ENCODE data around the gene TGFBR3. TPM values are rescaled to one million over a fixed set of nuclear protein-coding genes. Genes with fewer than 3 reads are reported as not detected.

The TGFBR3 gene
- polyA plus RNA-seq, 1 donor (not counting 4 experiments of a cell fraction or from before 2014, with no cell fraction given): 1.2 TPM

- no peak overlapping the region for H2AFZ ChIP-seq (ENCODE audit: control insufficient read depth, low read length)
- H3K4me1 ChIP-seq (ENCODE audit: control insufficient read depth, extremely low read depth, insufficient read depth, low read length): peaks cover 5% of the 10 kb centered on the region
- no peaks in the 10 kb centered on the region for H3K27me3 ChIP-seq (ENCODE audit: control insufficient read depth, extremely low read depth, insufficient read depth, low read length)
- H4K20me1 ChIP-seq (ENCODE audit: control insufficient read depth, extremely low read depth, insufficient read depth, low read length): no peaks in the 10 kb centered on the region
- H3K79me2 ChIP-seq (ENCODE audit: control insufficient read depth, insufficient read depth, low read length): no peaks in the 10 kb centered on the region
- H3K36me3 ChIP-seq (ENCODE audit: control insufficient read depth in 2 of 2, extremely low read depth in 1 of 2, insufficient read depth in 2 of 2, low read length in 2 of 2): no peaks in the 10 kb centered on the region
- no peaks in the 10 kb centered on the region for H3K9me1 ChIP-seq (ENCODE audit: control insufficient read depth, extremely low read depth, insufficient read depth, low read length)
- TF ChIP-seq EZH2 (IDR thresholded peaks at IDR 0.05; ENCODE audit: low read length) (no peak), CTCF (optimal IDR thresholded peaks at IDR 0.05 in 1 of 3, IDR thresholded peaks at IDR 0.05 in 1 of 3, conservative IDR thresholded peaks at IDR 0.05 in 1 of 3; ENCODE audit: extremely low read depth in 1 of 3, insufficient read depth in 2 of 3, low read length in 3 of 3) (no peak)
- H3K4me2 ChIP-seq (ENCODE audit: control insufficient read depth, extremely low read depth, insufficient read depth, low read depth, low read length): no peak overlapping the region
- FAIRE-seq (no peak), DNase-seq (ENCODE audit: low read depth, low spot score) (no peak)
- no peaks in the 10 kb centered on the region for H3K9me3 ChIP-seq (ENCODE audit: control insufficient read depth, low read depth, low read length)
- no peak overlapping the region for H3K4me3 ChIP-seq (ENCODE audit: control insufficient read depth in 2 of 3, extremely low read depth in 1 of 3, insufficient read depth in 2 of 3, low read depth in 1 of 3, low read length in 3 of 3)
- dilution Hi-C loops (cut with MboI; ENCODE audit: extremely low pct_ligation_motif_present, low sequenced_read_pairs): no loop called here
- H3K27ac ChIP-seq (ENCODE audit: control insufficient read depth, insufficient read depth, low read length): no peak overlapping the region
- no peak overlapping the region for H3K9ac ChIP-seq (ENCODE audit: control insufficient read depth, extremely low read depth, insufficient read depth, low read length)
Measured at GRCh38 chr1:91821126-91821868, 64.7 kb downstream of the TGFBR3 start.

GRCh38 chr1:91819038-91819788 is 66.7 kb downstream of the TGFBR3 start:
- no peak overlapping the region for H3K9ac ChIP-seq (ENCODE audit: control insufficient read depth, extremely low read depth, insufficient read depth, low read length)
- no peaks in the 10 kb centered on the region for H3K27me3 ChIP-seq (ENCODE audit: control insufficient read depth, extremely low read depth, insufficient read depth, low read length)
- dilution Hi-C loops (cut with MboI; ENCODE audit: extremely low pct_ligation_motif_present, low sequenced_read_pairs): no loop called here
- H2AFZ ChIP-seq (ENCODE audit: control insufficient read depth, low read length): no peak overlapping the region
- H3K36me3 ChIP-seq (ENCODE audit: control insufficient read depth in 2 of 2, extremely low read depth in 1 of 2, insufficient read depth in 2 of 2, low read length in 2 of 2): no peaks in the 10 kb centered on the region
- H3K4me3 ChIP-seq (ENCODE audit: control insufficient read depth in 2 of 3, extremely low read depth in 1 of 3, insufficient read depth in 2 of 3, low read depth in 1 of 3, low read length in 3 of 3): no peak overlapping the region
- DNase-seq (ENCODE audit: low read depth, low spot score): no peak
- TF ChIP-seq CTCF (optimal IDR thresholded peaks at IDR 0.05 in 1 of 3, IDR thresholded peaks at IDR 0.05 in 1 of 3, conservative IDR thresholded peaks at IDR 0.05 in 1 of 3; ENCODE audit: extremely low read depth in 1 of 3, insufficient read depth in 2 of 3, low read length in 3 of 3) (no peak), EZH2 (IDR thresholded peaks at IDR 0.05; ENCODE audit: low read length) (no peak)
- peaks cover 5% of the 10 kb centered on the region for H3K4me1 ChIP-seq (ENCODE audit: control insufficient read depth, extremely low read depth, insufficient read depth, low read length)
- H3K4me2 ChIP-seq (ENCODE audit: control insufficient read depth, extremely low read depth, insufficient read depth, low read depth, low read length): no peak overlapping the region
- FAIRE-seq: no peak
- no peak overlapping the region for H3K27ac ChIP-seq (ENCODE audit: control insufficient read depth, insufficient read depth, low read length)
- H3K9me3 ChIP-seq (ENCODE audit: control insufficient read depth, low read depth, low read length): no peaks in the 10 kb centered on the region
- no peaks in the 10 kb centered on the region for H3K79me2 ChIP-seq (ENCODE audit: control insufficient read depth, insufficient read depth, low read length)
- no peaks in the 10 kb centered on the region for H4K20me1 ChIP-seq (ENCODE audit: control insufficient read depth, extremely low read depth, insufficient read depth, low read length)
- H3K9me1 ChIP-seq (ENCODE audit: control insufficient read depth, extremely low read depth, insufficient read depth, low read length): no peaks in the 10 kb centered on the region

All from keratinocyte (primary cell).